Sigmoid colon (tissue), 7 donors: ENCODE measurements around the gene APOF. TPM values are rescaled to one million over a fixed set of nuclear protein-coding genes. Genes with fewer than 3 reads are reported as not detected.
"Not testable (repeated sequence)": the region's sequence is repeated elsewhere in the genome, so short reads cannot be mapped to it uniquely, and the experiment has no call there.

Experiments used
- DNase-seq: peaks from one replicate; pipeline ENCODE4 v3.0.0-alpha.2; 2019
- H3K27ac ChIP-seq, 4 donors: fragments of 200-600 bp; sonication (generic); one replicate each; pipeline ENCODE4 v1.5.1; 2016 to 2019; ENCODE audit warnings: mild to moderate bottlenecking in 1 of 4
- H3K27me3 ChIP-seq, 3 donors: fragments of 200-600 bp; sonication (generic); one replicate each; pipeline ENCODE4 v1.5.1; 2019; ENCODE audit warnings: mild to moderate bottlenecking in 1 of 3
- H3K36me3 ChIP-seq, 4 donors: fragments of 200-600 bp; sonication (generic); one replicate each; pipeline ENCODE4 v1.5.1; 2016 to 2019
- H3K4me1 ChIP-seq, 4 donors: fragments of 200-600 bp; sonication (generic); one replicate each; pipeline ENCODE4 v1.5.1; 2017 to 2019
- H3K4me3 ChIP-seq, 4 donors: fragments of 200-600 bp; sonication (generic); one replicate each; pipeline ENCODE4 v1.5.1; 2017 to 2019; ENCODE audit warnings: mild to moderate bottlenecking in 2 of 4, moderate library complexity in 1 of 4
- H3K9me3 ChIP-seq, 4 donors: fragments of 200-600 bp in 3 of 4; sonication (generic) in 3 of 4; one replicate each; pipeline versions ENCODE4 v1.5.1 to v1.6.1; 2013 to 2019
- EP300 ChIP-seq, 4 donors: sonication (generic); formaldehyde crosslinking; IDR thresholded peaks; one replicate each; pipeline ENCODE4 v1.6.1; 2017; ENCODE audit warnings: antibody characterized with exemption in 4 of 4
- POLR2A ChIP-seq, 2 donors: fragments of 450-650 bp; IDR thresholded peaks; one replicate each; pipeline ENCODE4 v1.6.1; 2016; ENCODE audit warnings: antibody characterized with exemption in 2 of 2, mild to moderate bottlenecking in 2 of 2, moderate library complexity in 2 of 2
- POLR2AphosphoS5 ChIP-seq, 4 donors: sonication (generic); formaldehyde crosslinking; IDR thresholded peaks; one replicate each; pipeline ENCODE4 v1.6.1; 2017; ENCODE audit warnings: antibody characterized with exemption in 4 of 4
- WGBS, 2 donors: extraction: QIAGEN DNeasy Blood & Tissue Kit; methylation state at CpG; one replicate each; pipeline ENCODE4 v1.1.7; 2013; 5-methylcytosine and 5-hydroxymethylcytosine counted together
- intact Hi-C: fragments of 100-400 bp; cut with DNase I; formaldehyde crosslinking; loops from one replicate; pipeline ENCODE4 v1.15.1; 2023
- polyA plus RNA-seq, 3 donors: library from polyadenylated mRNA; stranded (reverse); fragments of 200-250 nt; gene quantifications; one replicate each; pipeline ENCODE4 v1.2.3, GENCODE V29; 2013
- total RNA-seq, 4 donors: library from RNA; depleted of rRNA; stranded (reverse); fragments of >200 nt; gene quantifications; one replicate each; pipeline ENCODE4 v1.1.0, GENCODE V29; 2016
- TF ChIP-seq, protein P1 (sequence below), 4 experiments: fragments of 450-650 bp in 3 of 4; fragments of 200-600 bp in 1 of 4; IDR thresholded peaks; one replicate each; pipeline ENCODE4 v1.5.1; 2016 to 2019; ENCODE audit warnings: antibody characterized with exemption in 4 of 4, mild to moderate bottlenecking in 3 of 4, moderate library complexity in 2 of 4
- donor health status: healthy with polysubstance abuse.
- donor health status: Bipolar disorder and iron deficiency.
- donor health status: healthy.

Gene APOF
- total and polyA plus RNA-seq, 7 donors: not detected

DNA sequence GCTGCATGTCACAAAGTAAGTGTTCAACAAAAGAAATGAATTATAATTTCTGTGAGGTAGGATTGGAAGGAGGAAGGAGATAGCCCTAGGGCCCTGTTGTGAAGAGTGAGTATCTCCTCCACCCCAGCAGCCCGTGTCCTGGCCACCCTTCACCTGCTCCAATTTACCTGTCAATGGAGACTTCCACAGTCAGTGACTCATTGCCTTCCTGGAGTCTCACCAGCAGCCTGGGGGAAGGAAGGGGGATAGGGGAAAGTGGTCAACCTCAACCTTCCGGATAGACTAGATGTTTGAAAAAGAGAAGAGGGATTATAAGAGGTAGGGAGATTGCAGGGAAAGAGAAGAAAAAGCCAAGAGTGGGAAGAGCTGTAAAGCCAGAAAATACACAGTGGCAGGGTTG is 12.0 kb downstream of the APOF start:
- WGBS, 2 donors: 92 to 95% methylated on average over 2 of the region's 2 CpGs
- TF ChIP-seq, protein P1, sequence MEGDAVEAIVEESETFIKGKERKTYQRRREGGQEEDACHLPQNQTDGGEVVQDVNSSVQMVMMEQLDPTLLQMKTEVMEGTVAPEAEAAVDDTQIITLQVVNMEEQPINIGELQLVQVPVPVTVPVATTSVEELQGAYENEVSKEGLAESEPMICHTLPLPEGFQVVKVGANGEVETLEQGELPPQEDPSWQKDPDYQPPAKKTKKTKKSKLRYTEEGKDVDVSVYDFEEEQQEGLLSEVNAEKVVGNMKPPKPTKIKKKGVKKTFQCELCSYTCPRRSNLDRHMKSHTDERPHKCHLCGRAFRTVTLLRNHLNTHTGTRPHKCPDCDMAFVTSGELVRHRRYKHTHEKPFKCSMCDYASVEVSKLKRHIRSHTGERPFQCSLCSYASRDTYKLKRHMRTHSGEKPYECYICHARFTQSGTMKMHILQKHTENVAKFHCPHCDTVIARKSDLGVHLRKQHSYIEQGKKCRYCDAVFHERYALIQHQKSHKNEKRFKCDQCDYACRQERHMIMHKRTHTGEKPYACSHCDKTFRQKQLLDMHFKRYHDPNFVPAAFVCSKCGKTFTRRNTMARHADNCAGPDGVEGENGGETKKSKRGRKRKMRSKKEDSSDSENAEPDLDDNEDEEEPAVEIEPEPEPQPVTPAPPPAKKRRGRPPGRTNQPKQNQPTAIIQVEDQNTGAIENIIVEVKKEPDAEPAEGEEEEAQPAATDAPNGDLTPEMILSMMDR (IDR thresholded peaks at IDR 0.05): no peak
- no peak for TF ChIP-seq EP300 (IDR thresholded peaks at IDR 0.05)
- no peak for TF ChIP-seq POLR2A (IDR thresholded peaks at IDR 0.05)
- no peak for TF ChIP-seq POLR2AphosphoS5 (IDR thresholded peaks at IDR 0.05)
- Histone ChIP-seq H3K9me3 (no peaks in the 10 kb centered on the region), H3K4me3 (no peak overlapping the region), H3K27ac (no peak overlapping the region), H3K27me3 (no peaks in the 10 kb centered on the region), H3K36me3 (peaks cover 46 to 99% (median 81%) of the 10 kb centered on the region in 4 donors), H3K4me1 (no peaks in the 10 kb centered on the region)
- no peak for DNase-seq
- intact Hi-C loops: no loop called here

DNA sequence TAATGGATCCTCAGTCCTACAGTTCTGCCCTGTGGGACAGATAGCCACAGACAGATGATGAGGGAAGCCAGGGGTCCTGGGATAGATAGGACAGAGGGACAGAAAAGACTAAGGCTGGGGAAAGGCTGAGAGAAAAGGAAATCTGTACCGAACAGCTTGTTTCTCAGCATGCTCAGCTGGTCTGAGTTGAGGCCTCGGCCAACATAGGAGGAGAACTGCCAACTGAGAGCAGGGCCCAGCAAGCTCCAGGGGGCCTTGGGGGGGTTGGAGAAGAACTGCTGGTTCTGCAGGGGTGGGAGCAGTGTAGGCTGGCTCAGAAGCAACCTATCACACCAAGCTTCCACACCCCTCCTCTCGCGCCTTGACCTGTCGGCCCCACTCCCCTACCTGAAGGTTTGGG is 13.9 kb downstream of the APOF start:
- Histone ChIP-seq H3K4me1 (no peaks in the 10 kb centered on the region), H3K27me3 (no peaks in the 10 kb centered on the region), H3K4me3 (no peak overlapping the region), H3K36me3 (peaks cover 32 to 99% (median 72%) of the 10 kb centered on the region in 4 donors), H3K9me3 (no peaks in the 10 kb centered on the region), H3K27ac (no peak overlapping the region)
- intact Hi-C loops: no loop called here
- DNase-seq: no peak
- whole genome bisulfite sequencing, 2 donors: 95 to 98% methylated on average over 5 of the region's 5 CpGs
- TF ChIP-seq POLR2A (IDR thresholded peaks at IDR 0.05) (no peak), POLR2AphosphoS5 (IDR thresholded peaks at IDR 0.05) (no peak), EP300 (IDR thresholded peaks at IDR 0.05) (no peak)
- TF ChIP-seq, protein P1 (IDR thresholded peaks at IDR 0.05): no peak

DNA sequence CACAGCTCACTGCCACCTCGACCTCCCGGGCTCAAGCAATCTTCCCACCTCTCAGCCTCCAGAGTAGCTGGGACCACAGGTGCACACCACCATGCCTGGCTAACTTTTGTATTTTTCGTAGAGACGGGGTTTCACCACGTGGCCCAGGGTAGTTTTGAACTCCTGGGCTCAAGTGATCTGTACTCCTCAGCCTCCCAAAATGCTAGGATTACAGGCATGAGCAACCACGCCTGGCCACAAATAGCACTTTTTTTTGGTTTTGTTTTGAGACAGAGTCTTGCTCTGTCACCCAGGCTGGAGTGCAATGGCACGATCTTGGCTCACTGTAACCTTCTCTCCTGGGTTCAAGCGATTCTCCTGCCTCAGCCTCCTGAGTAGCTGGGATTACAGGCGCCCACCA is 15.4 kb downstream of the APOF start:
- peak; percentile 26 for DNase-seq
- intact Hi-C loops, H3K9me3 ChIP-seq, H3K27ac ChIP-seq, H3K27me3 ChIP-seq, H3K4me1 ChIP-seq, H3K4me3 ChIP-seq: not testable (repeated sequence)
- 89 to 93% methylated on average over 9 of the region's 9 CpGs for WGBS, 2 donors
- H3K36me3 ChIP-seq: peaks cover 42 to 99% (median 76%) of the 10 kb centered on the region in 4 donors

DNA sequence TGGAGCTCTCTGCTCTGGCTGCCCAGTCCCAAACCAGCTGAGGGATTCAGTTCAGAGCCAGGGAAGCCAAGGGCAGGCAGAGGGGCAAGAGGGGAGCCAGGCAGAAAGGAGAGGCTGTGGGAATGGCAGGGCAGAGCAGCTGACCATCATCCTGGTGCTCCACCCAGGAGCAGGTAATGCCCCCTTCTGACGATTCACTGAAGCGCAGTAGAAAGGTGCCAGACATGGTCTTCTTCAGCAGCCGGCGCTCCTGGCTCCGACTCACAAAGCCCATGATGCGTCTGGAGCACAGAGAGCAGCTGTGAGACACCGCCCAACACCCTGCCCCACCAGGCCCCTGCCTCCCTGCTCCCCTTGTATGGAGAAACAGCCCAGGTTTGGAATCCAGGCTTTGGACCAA is 16.0 kb downstream of the APOF start:
- peaks cover 42 to 95% (median 74%) of the 10 kb centered on the region in 4 donors for H3K36me3 ChIP-seq
- no peak for DNase-seq
- TF ChIP-seq POLR2AphosphoS5 (IDR thresholded peaks at IDR 0.05) (no peak), POLR2A (IDR thresholded peaks at IDR 0.05) (no peak), EP300 (IDR thresholded peaks at IDR 0.05) (no peak)
- TF ChIP-seq, protein P1 (IDR thresholded peaks at IDR 0.05): no peak
- H3K27ac ChIP-seq: no peak overlapping the region
- no peaks in the 10 kb centered on the region for H3K27me3 ChIP-seq
- 81 to 88% methylated on average over 7 of the region's 7 CpGs for WGBS, 2 donors
- intact Hi-C loops: no loop called here
- no peak overlapping the region for H3K4me3 ChIP-seq
- H3K4me1 ChIP-seq: no peaks in the 10 kb centered on the region
- no peaks in the 10 kb centered on the region for H3K9me3 ChIP-seq

DNA sequence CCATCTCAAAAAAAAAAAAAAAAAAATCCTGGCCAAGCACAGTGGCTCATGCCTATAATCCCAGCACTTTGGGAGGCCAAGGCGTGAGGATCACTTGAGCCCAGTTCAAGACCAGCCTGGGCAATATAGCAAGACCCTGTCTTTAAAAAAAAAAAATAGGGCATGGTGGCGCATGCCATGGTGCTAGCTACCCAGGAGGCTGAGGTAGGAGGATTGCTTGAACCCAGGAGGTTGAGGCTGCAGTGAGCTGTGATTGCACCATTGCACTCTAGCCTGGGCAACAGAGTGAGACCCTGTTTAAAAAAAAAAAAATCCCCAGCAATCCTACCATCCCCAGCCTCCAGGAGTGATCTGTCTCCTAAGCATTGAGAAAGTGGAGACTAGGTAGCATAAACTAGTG is 20.4 kb downstream of the APOF start:
- 96 to 98% methylated on average over 2 of the region's 2 CpGs for WGBS, 2 donors
- intact Hi-C loops: not testable (repeated sequence)

DNA sequence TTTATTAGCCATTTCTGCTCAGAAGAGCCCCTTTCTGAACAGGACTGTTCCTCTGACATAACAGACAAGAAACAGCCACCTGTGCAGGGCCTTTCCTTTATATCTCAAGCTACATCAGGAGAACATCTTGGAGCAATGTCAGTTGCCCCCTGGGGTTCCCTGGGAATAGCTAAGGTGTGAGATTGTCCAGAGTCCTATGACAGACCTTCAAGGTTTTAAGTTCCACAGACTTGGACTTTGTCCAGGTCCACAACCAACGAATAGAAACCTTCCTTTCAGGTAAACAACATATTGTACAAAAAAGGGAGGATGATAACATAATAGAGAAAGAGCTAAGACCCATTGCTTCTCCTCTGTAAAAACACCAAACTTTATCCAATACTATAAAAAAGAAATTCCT is 21.0 kb downstream of the APOF start:
- Histone ChIP-seq H3K36me3 (peaks cover 14 to 45% (median 28%) of the 10 kb centered on the region in 4 donors), H3K4me1 (no peaks in the 10 kb centered on the region), H3K9me3 (no peaks in the 10 kb centered on the region), H3K27ac (no peak overlapping the region), H3K27me3 (no peaks in the 10 kb centered on the region), H3K4me3 (no peak overlapping the region)
- no peak for TF ChIP-seq EP300 (IDR thresholded peaks at IDR 0.05)
- TF ChIP-seq, protein P1 (IDR thresholded peaks at IDR 0.05): no peak
- TF ChIP-seq POLR2A (IDR thresholded peaks at IDR 0.05): no peak
- TF ChIP-seq POLR2AphosphoS5 (IDR thresholded peaks at IDR 0.05): no peak
- intact Hi-C loops: no loop called here
- WGBS, 2 donors: 24 to 45% methylated on average over 1 of the region's 1 CpG
- DNase-seq: no peak

More for the DNA sequence above, 20.4 kb downstream of the APOF start:
- H3K27ac ChIP-seq, H3K9me3 ChIP-seq, H3K27me3 ChIP-seq, H3K4me1 ChIP-seq, H3K4me3 ChIP-seq, DNase-seq: not testable (repeated sequence)
- peaks cover 16 to 52% (median 35%) of the 10 kb centered on the region in 4 donors for H3K36me3 ChIP-seq
